Type B pancreatic cell (in vitro differentiated cells): ENCODE data around the gene DVL3. TPM values are rescaled to one million over a fixed set of nuclear protein-coding genes. Genes with fewer than 3 reads are reported as not detected.
A peak's percentile ranks its signal among the peaks of the same experiment; 100 is the strongest.

Experiments
- DNase-seq: peaks from one replicate; pipeline ENCODE4 v3.0.0; 2021; ENCODE audit warnings: mixed read lengths; ENCODE audit not compliant: unreplicated experiment; ENCODE audit errors: extremely low spot score
- H3K27ac Mint-ChIP-seq: 2 replicates; pipeline ENCODE4 v1.8.0; 2021; ENCODE audit warnings: mild to moderate bottlenecking, mixed read lengths
- H3K27me3 Mint-ChIP-seq: 2 replicates; pipeline ENCODE4 v1.8.0; 2021; ENCODE audit warnings: mixed read lengths
- H3K36me3 Mint-ChIP-seq: 2 replicates; pipeline ENCODE4 v1.8.0; 2021; ENCODE audit warnings: mixed read lengths
- H3K4me1 Mint-ChIP-seq: one replicate; pipeline ENCODE4 v1.8.0; 2021; ENCODE audit warnings: mixed read lengths; ENCODE audit not compliant: unreplicated experiment
- H3K4me3 Mint-ChIP-seq: 2 replicates; pipeline ENCODE4 v1.8.0; 2021; ENCODE audit warnings: mild to moderate bottlenecking, mixed read lengths
- H3K9me3 Mint-ChIP-seq: 2 replicates; pipeline ENCODE4 v1.8.0; 2021; ENCODE audit warnings: mixed read lengths
- total RNA-seq: library from RNA; stranded (reverse); gene quantifications from 2 replicates; pipeline ENCODE4 v1.2.1, GENCODE V29; 2021; ENCODE audit warnings: low replicate concordance
- TF ChIP-seq, protein P1 (sequence below): fragments of 200-600 bp; sonication (generic); conservative IDR thresholded peaks from 2 replicates; pipeline ENCODE4 v1.5.0; 2021; ENCODE audit warnings: antibody characterized with exemption, mild to moderate bottlenecking

The DVL3 gene
- total RNA-seq, 1 donor from 2014 or later = 84.8 TPM

DNA sequence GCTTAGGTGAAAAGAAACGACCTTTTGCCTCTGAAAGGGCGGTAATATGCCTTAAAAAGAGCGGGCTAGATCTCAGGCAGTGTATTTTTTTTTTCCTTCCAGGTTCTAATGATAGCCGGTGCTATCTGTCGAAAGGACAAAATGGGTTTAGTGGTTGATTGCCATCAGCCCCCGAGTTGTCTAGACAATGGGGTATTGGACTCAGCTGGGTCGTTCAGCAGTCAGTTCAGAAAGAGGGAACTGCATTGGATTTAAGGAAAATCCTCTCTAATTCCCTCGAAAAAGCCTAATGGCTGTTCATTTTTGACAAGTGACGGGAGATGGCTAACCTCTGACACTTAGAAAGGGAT lies 19.3 kb upstream of the DVL3 start:
- TF ChIP-seq, protein P1, sequence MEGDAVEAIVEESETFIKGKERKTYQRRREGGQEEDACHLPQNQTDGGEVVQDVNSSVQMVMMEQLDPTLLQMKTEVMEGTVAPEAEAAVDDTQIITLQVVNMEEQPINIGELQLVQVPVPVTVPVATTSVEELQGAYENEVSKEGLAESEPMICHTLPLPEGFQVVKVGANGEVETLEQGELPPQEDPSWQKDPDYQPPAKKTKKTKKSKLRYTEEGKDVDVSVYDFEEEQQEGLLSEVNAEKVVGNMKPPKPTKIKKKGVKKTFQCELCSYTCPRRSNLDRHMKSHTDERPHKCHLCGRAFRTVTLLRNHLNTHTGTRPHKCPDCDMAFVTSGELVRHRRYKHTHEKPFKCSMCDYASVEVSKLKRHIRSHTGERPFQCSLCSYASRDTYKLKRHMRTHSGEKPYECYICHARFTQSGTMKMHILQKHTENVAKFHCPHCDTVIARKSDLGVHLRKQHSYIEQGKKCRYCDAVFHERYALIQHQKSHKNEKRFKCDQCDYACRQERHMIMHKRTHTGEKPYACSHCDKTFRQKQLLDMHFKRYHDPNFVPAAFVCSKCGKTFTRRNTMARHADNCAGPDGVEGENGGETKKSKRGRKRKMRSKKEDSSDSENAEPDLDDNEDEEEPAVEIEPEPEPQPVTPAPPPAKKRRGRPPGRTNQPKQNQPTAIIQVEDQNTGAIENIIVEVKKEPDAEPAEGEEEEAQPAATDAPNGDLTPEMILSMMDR = no peak
- no peak for DNase-seq
- H3K4me3 Mint-ChIP-seq = peak overlapping the region; percentile 98

DNA sequence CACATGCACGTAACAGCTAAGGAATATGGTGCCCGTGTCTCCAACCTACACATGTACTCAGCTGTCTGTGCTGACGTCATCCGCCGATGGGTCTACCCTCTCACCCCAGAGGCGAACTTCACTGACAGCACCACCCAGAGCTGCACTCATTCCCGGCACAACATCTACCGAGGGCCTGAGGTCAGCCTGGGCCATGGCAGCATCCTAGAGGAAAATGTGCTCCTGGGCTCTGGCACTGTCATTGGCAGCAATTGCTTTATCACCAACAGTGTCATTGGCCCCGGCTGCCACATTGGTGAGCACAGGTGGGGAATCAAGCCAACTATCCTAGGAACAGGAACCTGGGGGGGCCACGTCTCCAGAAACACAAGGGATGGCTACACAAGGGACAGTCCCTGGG lies 14.7 kb upstream of the DVL3 start:
- H3K36me3 Mint-ChIP-seq = peaks cover 6% of the 10 kb centered on the region
- no peak for DNase-seq
- H3K27me3 Mint-ChIP-seq = no peaks in the 10 kb centered on the region
- peaks cover 15% of the 10 kb centered on the region for H3K4me1 Mint-ChIP-seq
- H3K27ac Mint-ChIP-seq = no peak overlapping the region
- no peak overlapping the region for H3K4me3 Mint-ChIP-seq
- no peaks in the 10 kb centered on the region for H3K9me3 Mint-ChIP-seq
- TF ChIP-seq, protein P1 = no peak

More for the DNA sequence above, 19.3 kb upstream of the DVL3 start:
- peak overlapping the region; percentile 97 for H3K27ac Mint-ChIP-seq
- peaks cover 26% of the 10 kb centered on the region for H3K4me1 Mint-ChIP-seq
- no peaks in the 10 kb centered on the region for H3K27me3 Mint-ChIP-seq
- H3K36me3 Mint-ChIP-seq = peaks cover 6% of the 10 kb centered on the region
- H3K9me3 Mint-ChIP-seq = no peaks in the 10 kb centered on the region

DNA sequence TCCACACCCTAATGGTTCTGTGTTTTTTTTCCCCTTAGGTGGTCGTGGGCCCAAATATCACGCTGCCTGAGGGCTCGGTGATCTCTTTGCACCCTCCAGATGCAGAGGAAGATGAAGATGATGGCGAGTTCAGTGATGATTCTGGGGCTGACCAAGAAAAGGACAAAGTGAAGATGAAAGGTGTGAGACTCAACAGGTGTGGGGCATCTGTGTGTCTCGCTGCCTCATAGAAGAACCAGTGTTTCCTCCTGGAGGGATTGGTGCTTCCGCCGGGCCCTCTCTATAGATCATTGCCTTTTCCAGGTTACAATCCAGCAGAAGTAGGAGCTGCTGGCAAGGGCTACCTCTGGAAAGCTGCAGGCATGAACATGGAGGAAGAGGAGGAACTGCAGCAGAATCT lies 13.0 kb upstream of the DVL3 start:
- Mint-ChIP-seq H3K4me1 (peaks cover 1% of the 10 kb centered on the region), H3K36me3 (peaks cover 6% of the 10 kb centered on the region), H3K4me3 (no peak overlapping the region), H3K9me3 (no peaks in the 10 kb centered on the region), H3K27ac (no peak overlapping the region), H3K27me3 (no peaks in the 10 kb centered on the region)
- DNase-seq = no peak
- TF ChIP-seq, protein P1 = no peak

DNA sequence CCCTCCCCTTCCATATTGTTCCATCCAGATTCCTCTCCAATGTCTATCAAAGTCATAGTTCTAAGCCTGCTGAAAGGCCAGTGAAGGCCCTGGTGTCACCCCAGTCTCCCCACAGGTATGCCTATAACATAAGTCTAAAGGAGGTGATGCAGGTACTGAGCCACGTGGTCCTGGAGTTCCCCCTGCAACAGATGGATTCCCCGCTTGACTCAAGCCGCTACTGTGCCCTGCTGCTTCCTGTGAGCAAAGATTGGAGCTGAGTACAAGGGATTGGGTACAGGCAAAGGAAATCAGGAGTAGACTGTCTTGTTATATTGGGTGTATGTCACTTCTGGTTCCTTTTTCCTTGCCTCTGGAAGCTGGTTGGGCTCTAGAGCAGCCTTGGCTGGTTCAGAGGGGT lies 11.8 kb upstream of the DVL3 start:
- Mint-ChIP-seq H3K27ac (no peak overlapping the region), H3K27me3 (no peaks in the 10 kb centered on the region), H3K4me1 (no peaks in the 10 kb centered on the region), H3K36me3 (no peaks in the 10 kb centered on the region), H3K9me3 (no peaks in the 10 kb centered on the region), H3K4me3 (no peak overlapping the region)
- TF ChIP-seq, protein P1 = no peak
- no peak for DNase-seq

DNA sequence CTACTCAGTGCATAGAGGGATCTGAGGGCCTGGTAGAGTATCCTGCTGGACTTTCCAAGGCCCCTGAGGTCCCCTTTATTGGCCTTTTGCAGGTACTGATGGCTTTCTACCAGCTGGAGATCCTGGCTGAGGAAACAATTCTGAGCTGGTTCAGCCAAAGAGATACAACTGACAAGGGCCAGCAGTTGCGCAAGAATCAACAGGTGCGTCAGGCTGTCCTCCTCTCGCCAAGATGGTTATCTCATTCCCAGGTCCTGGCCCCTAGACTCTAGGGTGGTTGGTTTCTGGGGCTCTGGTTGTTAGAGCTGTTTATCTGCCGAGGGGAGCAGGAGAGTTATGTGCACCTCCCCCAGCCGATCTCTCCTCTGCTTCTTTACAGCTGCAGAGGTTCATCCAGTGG lies 10.7 kb upstream of the DVL3 start:
- no peak for DNase-seq
- no peak overlapping the region for H3K27ac Mint-ChIP-seq
- H3K4me1 Mint-ChIP-seq = no peaks in the 10 kb centered on the region
- no peak overlapping the region for H3K4me3 Mint-ChIP-seq
- TF ChIP-seq, protein P1 = no peak
- H3K36me3 Mint-ChIP-seq = peaks cover under 1% of the 10 kb centered on the region
- H3K9me3 Mint-ChIP-seq = no peaks in the 10 kb centered on the region
- H3K27me3 Mint-ChIP-seq = no peaks in the 10 kb centered on the region

DNA sequence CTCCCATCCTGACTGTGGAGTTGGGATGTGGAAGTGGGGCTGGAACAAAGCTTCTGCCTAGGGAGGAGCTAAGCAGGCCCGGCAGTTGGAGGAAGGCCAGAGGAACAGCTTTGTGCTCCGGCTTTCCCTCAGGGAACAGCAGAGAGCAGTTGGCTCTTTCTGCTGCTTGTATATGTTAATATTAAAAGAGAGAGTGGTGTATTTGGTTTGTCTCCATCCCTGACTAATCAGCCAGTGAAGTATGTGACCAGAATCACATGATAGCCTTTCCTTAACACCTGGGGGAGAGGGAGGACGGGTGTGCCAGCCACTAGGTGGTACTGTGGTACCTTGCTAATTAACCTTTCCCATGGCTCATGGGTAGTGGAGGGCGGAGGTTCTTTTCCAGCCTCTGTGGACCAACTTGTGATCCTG lies 10.1 kb upstream of the DVL3 start:
- Mint-ChIP-seq H3K9me3 (no peaks in the 10 kb centered on the region), H3K4me3 (no peak overlapping the region), H3K4me1 (peaks cover 5% of the 10 kb centered on the region), H3K27me3 (no peaks in the 10 kb centered on the region), H3K27ac (no peak overlapping the region), H3K36me3 (peaks cover 5% of the 10 kb centered on the region)
- TF ChIP-seq, protein P1 = peak; percentile 35
- DNase-seq = no peak
